Neural progenitor cell (in vitro differentiated cells): ENCODE measurements around the gene PNPLA3. TPM values are rescaled to one million over a fixed set of nuclear protein-coding genes. Genes with fewer than 3 reads are reported as not detected.

ENCODE experiments used
- DNase-seq: peaks from one replicate; pipeline ENCODE4 v3.0.0-alpha.2; 2016; ENCODE audit warnings: low spot score
- H2AFZ ChIP-seq: fragments of 200-600 bp; sonication (generic); replicated peaks from 2 replicates; pipeline ENCODE4 v1.6.1; 2016; ENCODE audit warnings: antibody characterized with exemption
- H3F3A ChIP-seq: fragments of 200-600 bp; sonication (generic); 2 replicates; pipeline ENCODE4 v1.6.1; 2016; ENCODE audit warnings: antibody characterized with exemption, low read depth
- H3K27ac ChIP-seq: fragments of 200-600 bp; sonication (generic); 2 replicates; pipeline ENCODE4 v1.5.1; 2016; ENCODE audit warnings: mild to moderate bottlenecking
- H3K27me3 ChIP-seq: fragments of 200-600 bp; sonication (generic); 2 replicates; pipeline ENCODE4 v1.6.1; 2016; ENCODE audit warnings: mild to moderate bottlenecking, moderate library complexity
- H3K36me3 ChIP-seq: fragments of 200-600 bp; sonication (generic); 2 replicates; pipeline ENCODE4 v1.5.1; 2016
- H3K4me1 ChIP-seq: fragments of 200-600 bp; sonication (generic); 2 replicates; pipeline ENCODE4 v1.6.1; 2016; ENCODE audit warnings: mixed run types
- H3K4me2 ChIP-seq: fragments of 200-600 bp; sonication (generic); 2 replicates; pipeline ENCODE4 v1.6.1; 2016
- H3K4me3 ChIP-seq: fragments of 200-600 bp; sonication (generic); 2 replicates; pipeline ENCODE4 v1.5.1; 2016
- H3K79me2 ChIP-seq: fragments of 200-600 bp; sonication (generic); 2 replicates; pipeline ENCODE4 v1.6.1; 2016; ENCODE audit warnings: low read depth
- H3K9ac ChIP-seq: fragments of 200-600 bp; sonication (generic); 2 replicates; pipeline ENCODE4 v1.6.1; 2016
- H3K9me3 ChIP-seq: fragments of 200-600 bp; sonication (generic); 2 replicates; pipeline ENCODE4 v1.5.1; 2016; ENCODE audit warnings: low read depth
- H4K20me1 ChIP-seq: fragments of 200-600 bp; sonication (generic); 2 replicates; pipeline ENCODE4 v1.6.1; 2016; ENCODE audit warnings: low read depth
- H3K27ac Mint-ChIP-seq: 3 replicates; pipeline ENCODE4 v1.8.0; 2021; ENCODE audit warnings: mixed read lengths
- H3K27me3 Mint-ChIP-seq: 2 replicates; pipeline ENCODE4 v1.8.0; 2022; ENCODE audit warnings: low read depth, mild to moderate bottlenecking, inconsistent platforms, moderate library complexity, mixed read lengths; ENCODE audit not compliant: insufficient read depth
- H3K36me3 Mint-ChIP-seq: 3 replicates; pipeline ENCODE4 v1.8.0; 2021; ENCODE audit warnings: mixed read lengths
- H3K4me1 Mint-ChIP-seq: 3 replicates; pipeline ENCODE4 v1.8.0; 2021; ENCODE audit warnings: mixed read lengths
- H3K4me3 Mint-ChIP-seq: 3 replicates; pipeline ENCODE4 v1.8.0; 2021; ENCODE audit warnings: mild to moderate bottlenecking, moderate library complexity, mixed read lengths
- H3K9me3 Mint-ChIP-seq: 3 replicates; pipeline ENCODE4 v1.8.0; 2020; ENCODE audit warnings: mixed read lengths
- EZH2 ChIP-seq: fragments of 200-600 bp; sonication (generic); IDR thresholded peaks from 2 replicates; pipeline ENCODE4 v1.6.1; 2017; ENCODE audit warnings: antibody characterized with exemption, mild to moderate bottlenecking, moderate library complexity
- EZH2phosphoT487 ChIP-seq: fragments of 200-600 bp; sonication (generic); IDR thresholded peaks from 2 replicates; pipeline ENCODE4 v1.6.1; 2017; ENCODE audit warnings: antibody characterized with exemption
- total RNA-seq: library from RNA; depleted of rRNA; stranded (reverse); fragments of >200 nt; gene quantifications from 2 replicates; pipeline ENCODE4 v1.2.3, GENCODE V29; 2015; ENCODE audit warnings: low replicate concordance
- TF ChIP-seq, protein P1 (sequence below): fragments of 200-600 bp; sonication (generic); IDR thresholded peaks from 2 replicates; pipeline ENCODE4 v1.5.1; 2017; ENCODE audit warnings: antibody characterized with exemption, mild to moderate bottlenecking

The PNPLA3 gene
- total RNA-seq, 1 donor from 2014 or later, result 4.8 TPM

GRCh38 chr22:43928468-43928867, 4.9 kb downstream of the PNPLA3 start:
- H3K27ac ChIP-seq, result no peak overlapping the region
- no peaks in the 10 kb centered on the region for H3K9me3 Mint-ChIP-seq
- H3K4me3 Mint-ChIP-seq, result no peak overlapping the region
- no peaks in the 10 kb centered on the region for H3K36me3 ChIP-seq
- H3K4me1 ChIP-seq, result peaks cover 12% of the 10 kb centered on the region
- DNase-seq, result no peak
- H3K27ac Mint-ChIP-seq, result no peak overlapping the region
- no peak overlapping the region for H2AFZ ChIP-seq
- no peak overlapping the region for H3K9ac ChIP-seq
- H3K27me3 Mint-ChIP-seq, result peaks cover 16% of the 10 kb centered on the region
- peaks cover 19% of the 10 kb centered on the region for H3K79me2 ChIP-seq
- peaks cover 17% of the 10 kb centered on the region for H3K36me3 Mint-ChIP-seq
- H3K4me2 ChIP-seq, result no peak overlapping the region
- TF ChIP-seq, protein P1, sequence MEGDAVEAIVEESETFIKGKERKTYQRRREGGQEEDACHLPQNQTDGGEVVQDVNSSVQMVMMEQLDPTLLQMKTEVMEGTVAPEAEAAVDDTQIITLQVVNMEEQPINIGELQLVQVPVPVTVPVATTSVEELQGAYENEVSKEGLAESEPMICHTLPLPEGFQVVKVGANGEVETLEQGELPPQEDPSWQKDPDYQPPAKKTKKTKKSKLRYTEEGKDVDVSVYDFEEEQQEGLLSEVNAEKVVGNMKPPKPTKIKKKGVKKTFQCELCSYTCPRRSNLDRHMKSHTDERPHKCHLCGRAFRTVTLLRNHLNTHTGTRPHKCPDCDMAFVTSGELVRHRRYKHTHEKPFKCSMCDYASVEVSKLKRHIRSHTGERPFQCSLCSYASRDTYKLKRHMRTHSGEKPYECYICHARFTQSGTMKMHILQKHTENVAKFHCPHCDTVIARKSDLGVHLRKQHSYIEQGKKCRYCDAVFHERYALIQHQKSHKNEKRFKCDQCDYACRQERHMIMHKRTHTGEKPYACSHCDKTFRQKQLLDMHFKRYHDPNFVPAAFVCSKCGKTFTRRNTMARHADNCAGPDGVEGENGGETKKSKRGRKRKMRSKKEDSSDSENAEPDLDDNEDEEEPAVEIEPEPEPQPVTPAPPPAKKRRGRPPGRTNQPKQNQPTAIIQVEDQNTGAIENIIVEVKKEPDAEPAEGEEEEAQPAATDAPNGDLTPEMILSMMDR, result no peak
- TF ChIP-seq EZH2phosphoT487 (no peak), EZH2 (no peak)
- H3K27me3 ChIP-seq, result peaks cover 16% of the 10 kb centered on the region
- H4K20me1 ChIP-seq, result peaks cover 51% of the 10 kb centered on the region
- H3K9me3 ChIP-seq, result no peaks in the 10 kb centered on the region
- H3K4me1 Mint-ChIP-seq, result peaks cover 15% of the 10 kb centered on the region
- H3K4me3 ChIP-seq, result no peak overlapping the region
- H3F3A ChIP-seq, result peaks cover 21% of the 10 kb centered on the region

DNA sequence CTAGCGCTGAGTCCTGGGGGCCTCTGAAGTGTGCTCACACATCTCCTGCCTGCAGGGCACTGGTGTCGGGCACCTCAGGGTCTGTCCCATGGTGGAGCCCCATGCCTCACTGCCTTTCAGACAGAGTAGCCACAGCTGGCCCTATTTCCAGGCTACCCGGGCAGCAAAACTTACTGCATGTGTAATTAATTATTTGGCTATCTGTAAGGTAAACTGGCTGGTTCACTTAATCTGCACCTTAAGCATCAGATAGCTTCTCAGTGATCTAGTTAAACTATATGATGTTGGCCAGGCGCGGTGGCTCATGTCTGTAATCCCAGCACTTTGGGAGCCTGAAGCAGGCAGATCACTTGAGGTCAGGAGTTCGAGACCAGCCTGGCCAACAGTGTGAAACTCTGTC, 5.3 kb downstream of the PNPLA3 start:
- H3K9me3 ChIP-seq, result no peaks in the 10 kb centered on the region
- H3K27ac ChIP-seq, result no peak overlapping the region
- H3K27me3 ChIP-seq, result peaks cover 16% of the 10 kb centered on the region
- no peak overlapping the region for H3K9ac ChIP-seq
- no peak overlapping the region for H2AFZ ChIP-seq
- Mint-ChIP-seq H3K36me3 (peaks cover 20% of the 10 kb centered on the region), H3K4me1 (peaks cover 15% of the 10 kb centered on the region), H3K9me3 (no peaks in the 10 kb centered on the region), H3K4me3 (no peak overlapping the region), H3K27me3 (peaks cover 16% of the 10 kb centered on the region), H3K27ac (no peak overlapping the region)
- H3K79me2 ChIP-seq, result peaks cover 19% of the 10 kb centered on the region
- peaks cover 12% of the 10 kb centered on the region for H3K4me1 ChIP-seq
- TF ChIP-seq, protein P1, result no peak
- no peak for TF ChIP-seq EZH2phosphoT487
- TF ChIP-seq EZH2, result no peak
- peaks cover 19% of the 10 kb centered on the region for H3F3A ChIP-seq
- no peak overlapping the region for H3K4me2 ChIP-seq
- DNase-seq, result no peak
- H4K20me1 ChIP-seq, result peaks cover 51% of the 10 kb centered on the region
- no peak overlapping the region for H3K4me3 ChIP-seq
- H3K36me3 ChIP-seq, result no peaks in the 10 kb centered on the region

GRCh38 chr22:43931771-43932170, 8.2 kb downstream of the PNPLA3 start:
- no peaks in the 10 kb centered on the region for H3K4me1 ChIP-seq
- H3K4me1 Mint-ChIP-seq, result no peaks in the 10 kb centered on the region
- H3K4me2 ChIP-seq, result no peak overlapping the region
- H3K36me3 Mint-ChIP-seq, result peaks cover 27% of the 10 kb centered on the region
- H4K20me1 ChIP-seq, result peaks cover 31% of the 10 kb centered on the region
- peaks cover 17% of the 10 kb centered on the region for H3K27me3 Mint-ChIP-seq
- no peaks in the 10 kb centered on the region for H3K36me3 ChIP-seq
- no peak overlapping the region for H3K27ac ChIP-seq
- no peak overlapping the region for H2AFZ ChIP-seq
- peaks cover 5% of the 10 kb centered on the region for H3K79me2 ChIP-seq
- H3K27me3 ChIP-seq, result peaks cover 13% of the 10 kb centered on the region
- H3K9me3 ChIP-seq, result no peaks in the 10 kb centered on the region
- no peak for DNase-seq
- H3K4me3 ChIP-seq, result no peak overlapping the region
- no peak overlapping the region for H3K27ac Mint-ChIP-seq
- H3K4me3 Mint-ChIP-seq, result no peak overlapping the region
- H3K9ac ChIP-seq, result no peak overlapping the region
- TF ChIP-seq EZH2 (no peak), EZH2phosphoT487 (no peak)
- TF ChIP-seq, protein P1, result no peak
- H3K9me3 Mint-ChIP-seq, result no peaks in the 10 kb centered on the region
- H3F3A ChIP-seq, result no peaks in the 10 kb centered on the region
